Measurements from ENCODE around the gene SENP8.

The SENP8 gene

DNA sequence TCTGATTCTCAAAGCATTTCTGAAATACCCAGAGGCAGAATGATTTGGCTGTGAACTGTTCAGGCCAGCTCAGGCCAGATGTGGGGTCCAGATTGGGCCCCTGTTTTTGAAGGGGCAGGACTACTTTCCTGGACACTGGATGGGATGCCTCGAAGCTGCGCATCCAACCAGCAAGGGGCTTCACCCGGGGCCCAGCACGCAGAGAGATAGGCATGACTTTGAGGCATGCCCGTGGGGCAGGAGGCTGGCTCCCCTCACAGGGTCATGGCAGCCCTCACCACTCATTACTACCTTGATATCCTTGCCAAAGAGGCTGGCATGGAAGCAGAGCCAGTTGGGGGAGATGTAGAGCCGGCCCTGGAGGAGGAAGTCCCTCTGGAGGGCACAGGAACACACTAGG is 49.2 kb downstream of the SENP8 start:
- Histone ChIP-seq H3K9me3 (ENCODE audit: control insufficient read depth, low read length) (no peaks in the 10 kb centered on the region), H3K4ac (ENCODE audit: low read depth in 1 of 2, low read length in 2 of 2) (no peak overlapping the region), H3K79me1 (replicated peaks; ENCODE audit: low read length, poor library complexity, severe bottlenecking) (no peaks in the 10 kb centered on the region), H3K27ac (ENCODE audit: low read length, poor library complexity, severe bottlenecking) (no peak overlapping the region), H4K8ac (ENCODE audit: low read length) (no peak overlapping the region), H2BK5ac (ENCODE audit: low read depth, low read length, poor library complexity, severe bottlenecking) (no peak overlapping the region), H3K9ac (ENCODE audit: low read length) (no peak overlapping the region), H2AK5ac (ENCODE audit: low read length, severe bottlenecking) (no peak overlapping the region), H3K23ac (ENCODE audit: low read length in 2 of 2) (no peak overlapping the region), H3K18ac (ENCODE audit: low read depth in 1 of 2, low read length in 2 of 2) (no peak overlapping the region), H3K4me3 (ENCODE audit: insufficient read depth in 1 of 2, low read depth in 1 of 2, low read length in 2 of 2) (no peak overlapping the region), H3K14ac (ENCODE audit: low read length in 2 of 2) (no peak overlapping the region), H3K36me3 (ENCODE audit: control insufficient read depth in 1 of 2, insufficient read depth in 2 of 2, low read depth in 1 of 2, low read length in 2 of 2) (no peaks in the 10 kb centered on the region), H3K27me3 (ENCODE audit: control insufficient read depth in 1 of 2, insufficient read depth in 1 of 2, low read length in 2 of 2) (peaks cover 0 to 61% of the 10 kb centered on the region in 2 experiments), H2AFZ (ENCODE audit: low read depth, low read length) (no peak overlapping the region), H3K4me2 (ENCODE audit: low read length, poor library complexity, severe bottlenecking) (no peak overlapping the region), H2BK15ac (ENCODE audit: low read depth, poor library complexity, severe bottlenecking) (no peak overlapping the region), H2BK120ac (ENCODE audit: low read depth, low read length) (no peak overlapping the region), H3K4me1 (ENCODE audit: control insufficient read depth, insufficient read depth, low read depth, low read length) (peaks cover 13% of the 10 kb centered on the region), H2BK12ac (ENCODE audit: low read length in 2 of 2) (no peak overlapping the region), H4K91ac (ENCODE audit: low read length) (no peak overlapping the region)
- 78% methylated on average over 6 of the region's 6 CpGs for WGBS
- no peak for DNase-seq

DNA sequence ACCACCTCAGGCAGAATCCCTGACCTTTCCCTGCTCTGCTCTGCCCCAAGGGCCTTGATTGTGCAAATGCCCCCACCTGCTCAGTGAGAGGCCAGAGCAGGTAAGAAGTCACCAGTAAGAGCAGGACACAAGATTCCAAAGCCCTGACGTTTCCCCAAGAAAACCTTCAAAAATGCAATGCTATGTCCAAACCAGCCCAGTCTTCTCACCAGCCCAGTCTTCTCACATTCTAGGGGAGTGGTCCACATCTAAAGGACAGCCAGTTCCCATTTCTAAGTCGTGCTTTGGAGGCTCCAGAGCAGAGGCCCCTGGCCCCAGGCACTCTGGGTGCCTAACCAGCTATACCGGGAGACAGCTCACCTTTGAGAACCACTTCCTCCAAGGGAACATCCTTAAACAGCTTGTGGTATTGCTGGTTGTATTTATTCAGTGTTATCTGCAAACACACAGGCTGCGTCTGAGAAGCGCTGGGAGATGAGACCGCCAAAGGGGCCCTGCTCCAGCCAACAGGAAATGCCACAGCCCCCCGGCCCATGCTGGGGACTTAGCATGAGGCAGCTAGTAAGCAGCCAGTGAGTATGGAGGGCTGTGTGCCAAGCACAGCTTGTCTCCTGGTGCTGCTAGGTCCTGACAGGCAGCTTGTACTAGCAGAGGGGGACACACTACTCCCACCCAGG is 50.1 kb downstream of the SENP8 start:
- H3K27me3 ChIP-seq (ENCODE audit: control insufficient read depth in 1 of 2, insufficient read depth in 1 of 2, low read length in 2 of 2) = peaks cover 0 to 58% of the 10 kb centered on the region in 2 experiments
- no peak overlapping the region for H3K18ac ChIP-seq (ENCODE audit: low read depth in 1 of 2, low read length in 2 of 2)
- H3K79me1 ChIP-seq (replicated peaks; ENCODE audit: low read length, poor library complexity, severe bottlenecking) = no peaks in the 10 kb centered on the region
- H2AFZ ChIP-seq (ENCODE audit: low read depth, low read length) = peak overlapping the region; percentile 3
- peak overlapping the region in 1 of 2 experiments; percentile 76 for H3K14ac ChIP-seq (ENCODE audit: low read length in 2 of 2)
- no peak overlapping the region for H3K4ac ChIP-seq (ENCODE audit: low read depth in 1 of 2, low read length in 2 of 2)
- no peak overlapping the region for H2BK5ac ChIP-seq (ENCODE audit: low read depth, low read length, poor library complexity, severe bottlenecking)
- H3K9ac ChIP-seq (ENCODE audit: low read length) = no peak overlapping the region
- H3K36me3 ChIP-seq (ENCODE audit: control insufficient read depth in 1 of 2, insufficient read depth in 2 of 2, low read depth in 1 of 2, low read length in 2 of 2) = no peaks in the 10 kb centered on the region
- no peaks in the 10 kb centered on the region for H3K9me3 ChIP-seq (ENCODE audit: control insufficient read depth, low read length)
- H2BK15ac ChIP-seq (ENCODE audit: low read depth, poor library complexity, severe bottlenecking) = no peak overlapping the region
- H3K27ac ChIP-seq (ENCODE audit: low read length, poor library complexity, severe bottlenecking) = no peak overlapping the region
- no peak overlapping the region for H2BK120ac ChIP-seq (ENCODE audit: low read depth, low read length)
- no peak overlapping the region for H4K8ac ChIP-seq (ENCODE audit: low read length)
- WGBS = 27% methylated on average over 6 of the region's 7 CpGs
- DNase-seq = peak; percentile 29
- no peak overlapping the region for H3K4me3 ChIP-seq (ENCODE audit: insufficient read depth in 1 of 2, low read depth in 1 of 2, low read length in 2 of 2)
- peak overlapping the region in 1 of 2 experiments; percentile 57 for H2BK12ac ChIP-seq (ENCODE audit: low read length in 2 of 2)
- no peak overlapping the region for H4K91ac ChIP-seq (ENCODE audit: low read length)
- H3K23ac ChIP-seq (ENCODE audit: low read length in 2 of 2) = no peak overlapping the region
- peaks cover 13% of the 10 kb centered on the region for H3K4me1 ChIP-seq (ENCODE audit: control insufficient read depth, insufficient read depth, low read depth, low read length)
- no peak overlapping the region for H3K4me2 ChIP-seq (ENCODE audit: low read length, poor library complexity, severe bottlenecking)
- H2AK5ac ChIP-seq (ENCODE audit: low read length, severe bottlenecking) = no peak overlapping the region

DNA sequence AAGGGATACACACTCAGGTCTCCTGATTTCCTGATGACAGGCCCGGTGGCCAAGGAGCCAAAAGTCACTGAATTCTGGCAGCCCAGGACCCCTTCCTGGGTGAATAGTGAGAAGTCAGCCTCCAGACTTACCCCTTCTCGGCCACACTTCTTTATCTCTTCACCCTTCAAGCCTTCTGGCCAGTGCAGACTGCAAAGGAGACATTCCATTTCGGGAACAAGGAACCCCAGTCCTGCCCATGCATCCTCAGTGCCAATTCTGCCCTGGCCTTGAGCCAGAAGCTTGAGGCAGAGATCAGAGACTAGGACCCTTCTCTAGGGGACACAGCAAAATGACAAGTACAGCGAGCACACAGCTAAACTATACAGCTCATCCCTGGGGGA is 50.6 kb downstream of the SENP8 start:
- H3K14ac ChIP-seq (ENCODE audit: low read length in 2 of 2) = peak overlapping the region in 1 of 2 experiments; percentile 76
- no peak overlapping the region for H3K18ac ChIP-seq (ENCODE audit: low read depth in 1 of 2, low read length in 2 of 2)
- no peak overlapping the region for H4K8ac ChIP-seq (ENCODE audit: low read length)
- H3K4me2 ChIP-seq (ENCODE audit: low read length, poor library complexity, severe bottlenecking) = no peak overlapping the region
- H2BK15ac ChIP-seq (ENCODE audit: low read depth, poor library complexity, severe bottlenecking) = no peak overlapping the region
- H3K4me3 ChIP-seq (ENCODE audit: insufficient read depth in 1 of 2, low read depth in 1 of 2, low read length in 2 of 2) = no peak overlapping the region
- no peak overlapping the region for H3K9ac ChIP-seq (ENCODE audit: low read length)
- H2BK120ac ChIP-seq (ENCODE audit: low read depth, low read length) = no peak overlapping the region
- no peak for DNase-seq
- no peak overlapping the region for H2AK5ac ChIP-seq (ENCODE audit: low read length, severe bottlenecking)
- no peak overlapping the region for H3K4ac ChIP-seq (ENCODE audit: low read depth in 1 of 2, low read length in 2 of 2)
- no peak overlapping the region for H2BK5ac ChIP-seq (ENCODE audit: low read depth, low read length, poor library complexity, severe bottlenecking)
- no peaks in the 10 kb centered on the region for H3K9me3 ChIP-seq (ENCODE audit: control insufficient read depth, low read length)
- H2BK12ac ChIP-seq (ENCODE audit: low read length in 2 of 2) = peak overlapping the region; percentile 6 to 57
- H3K27me3 ChIP-seq (ENCODE audit: control insufficient read depth in 1 of 2, insufficient read depth in 1 of 2, low read length in 2 of 2) = peaks cover 0 to 57% of the 10 kb centered on the region in 2 experiments
- H4K91ac ChIP-seq (ENCODE audit: low read length) = no peak overlapping the region
- H3K23ac ChIP-seq (ENCODE audit: low read length in 2 of 2) = no peak overlapping the region
- no peak overlapping the region for H3K27ac ChIP-seq (ENCODE audit: low read length, poor library complexity, severe bottlenecking)
- peaks cover 13% of the 10 kb centered on the region for H3K4me1 ChIP-seq (ENCODE audit: control insufficient read depth, insufficient read depth, low read depth, low read length)
- H2AFZ ChIP-seq (ENCODE audit: low read depth, low read length) = peak overlapping the region; percentile 3
- no peaks in the 10 kb centered on the region for H3K79me1 ChIP-seq (replicated peaks; ENCODE audit: low read length, poor library complexity, severe bottlenecking)
- H3K36me3 ChIP-seq (ENCODE audit: control insufficient read depth in 1 of 2, insufficient read depth in 2 of 2, low read depth in 1 of 2, low read length in 2 of 2) = no peaks in the 10 kb centered on the region
- 80% methylated on average over 4 of the region's 4 CpGs for WGBS

DNA sequence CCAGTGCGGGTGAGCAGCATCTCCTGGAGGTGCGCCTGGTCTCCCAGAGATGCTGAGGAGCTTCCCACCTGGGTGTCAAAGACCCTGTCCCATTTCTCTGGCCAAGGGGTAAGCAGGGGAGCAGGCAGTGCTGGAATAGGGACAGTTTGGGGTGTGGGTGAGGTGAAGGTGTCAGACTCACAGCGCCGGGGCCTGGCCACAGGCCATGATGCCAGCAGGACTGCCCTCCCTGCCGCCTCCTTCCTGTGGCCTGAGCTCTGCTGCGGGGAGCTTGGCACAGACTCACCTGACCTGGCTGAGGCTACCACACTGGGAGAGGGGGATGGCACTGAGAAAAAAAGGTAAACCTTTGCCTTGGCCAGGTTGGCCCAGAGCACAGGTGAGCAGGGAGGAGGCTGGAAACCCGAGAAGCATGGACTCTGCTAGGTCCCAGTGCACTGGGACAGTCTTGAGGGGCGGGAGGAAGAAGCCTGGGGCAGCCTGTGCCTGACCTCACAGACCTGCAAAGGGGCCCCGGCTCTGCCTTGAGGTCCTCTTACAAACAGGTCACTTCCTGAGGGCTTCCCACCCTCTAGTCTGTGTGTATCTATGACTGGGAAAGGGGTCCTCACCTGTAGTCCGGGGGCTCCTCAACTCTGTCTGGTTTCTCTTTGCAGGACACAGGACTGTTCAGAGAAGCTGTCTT is 51.2 kb downstream of the SENP8 start:
- Histone ChIP-seq H2BK120ac (ENCODE audit: low read depth, low read length) (no peak overlapping the region), H2AK5ac (ENCODE audit: low read length, severe bottlenecking) (peak overlapping the region; percentile 44), H3K4me3 (ENCODE audit: insufficient read depth in 1 of 2, low read depth in 1 of 2, low read length in 2 of 2) (no peak overlapping the region)

More for the DNA sequence above, 51.2 kb downstream of the SENP8 start:
- no peak overlapping the region for H2BK5ac ChIP-seq (ENCODE audit: low read depth, low read length, poor library complexity, severe bottlenecking)
- no peak overlapping the region for H3K27ac ChIP-seq (ENCODE audit: low read length, poor library complexity, severe bottlenecking)
- H3K9ac ChIP-seq (ENCODE audit: low read length) = no peak overlapping the region
- no peak overlapping the region for H4K91ac ChIP-seq (ENCODE audit: low read length)
- H3K36me3 ChIP-seq (ENCODE audit: control insufficient read depth in 1 of 2, insufficient read depth in 2 of 2, low read depth in 1 of 2, low read length in 2 of 2) = no peaks in the 10 kb centered on the region
- H3K4me1 ChIP-seq (ENCODE audit: control insufficient read depth, insufficient read depth, low read depth, low read length) = peaks cover 13% of the 10 kb centered on the region
- no peak overlapping the region for H3K4ac ChIP-seq (ENCODE audit: low read depth in 1 of 2, low read length in 2 of 2)
- H2BK15ac ChIP-seq (ENCODE audit: low read depth, poor library complexity, severe bottlenecking) = no peak overlapping the region
- no peak overlapping the region for H4K8ac ChIP-seq (ENCODE audit: low read length)
- no peak for DNase-seq
- H2AFZ ChIP-seq (ENCODE audit: low read depth, low read length) = no peak overlapping the region
- no peak overlapping the region for H3K18ac ChIP-seq (ENCODE audit: low read depth in 1 of 2, low read length in 2 of 2)
- H3K4me2 ChIP-seq (ENCODE audit: low read length, poor library complexity, severe bottlenecking) = no peak overlapping the region
- H3K23ac ChIP-seq (ENCODE audit: low read length in 2 of 2) = no peak overlapping the region
- H2BK12ac ChIP-seq (ENCODE audit: low read length in 2 of 2) = peak overlapping the region in 1 of 2 experiments; percentile 10
- H3K27me3 ChIP-seq (ENCODE audit: control insufficient read depth in 1 of 2, insufficient read depth in 1 of 2, low read length in 2 of 2) = peaks cover 0 to 62% of the 10 kb centered on the region in 2 experiments
- H3K14ac ChIP-seq (ENCODE audit: low read length in 2 of 2) = peak overlapping the region in 1 of 2 experiments; percentile 86
- no peaks in the 10 kb centered on the region for H3K9me3 ChIP-seq (ENCODE audit: control insufficient read depth, low read length)
- H3K79me1 ChIP-seq (replicated peaks; ENCODE audit: low read length, poor library complexity, severe bottlenecking) = no peaks in the 10 kb centered on the region
- 87% methylated on average over 10 of the region's 10 CpGs for WGBS
